Measurements from ENCODE around the gene ITK. TPM values are rescaled to one million over a fixed set of nuclear protein-coding genes. Genes with fewer than 3 reads are reported as not detected.

ITK gene
- total and polyA plus RNA-seq, 2 donors from 2014 or later, result 0.11 to 14.0 TPM

GRCh38 chr5:157221959-157222358 lies 41.3 kb downstream of the ITK start:
- no peak for FAIRE-seq
- Histone ChIP-seq H3K4me1 (ENCODE audit: control insufficient read depth in 2 of 3, insufficient read depth in 2 of 3, low read depth in 1 of 3, low read length in 3 of 3) (no peaks in the 10 kb centered on the region), H3K9me3 (ENCODE audit: control insufficient read depth in 2 of 3, insufficient read depth in 1 of 3, low read length in 3 of 3) (no peaks in the 10 kb centered on the region)

GRCh38 chr5:157222506-157223230 lies 42.0 kb downstream of the ITK start:
- DNase-seq, result no peak
- Histone ChIP-seq H3K27me3 (ENCODE audit: control insufficient read depth, insufficient read depth, low read length) (no peaks in the 10 kb centered on the region), H3K4me3 (ENCODE audit: low read length in 3 of 3) (no peak overlapping the region), H3K27ac (ENCODE audit: low read depth in 2 of 2, low read length in 2 of 2) (no peak overlapping the region), H3K36me3 (ENCODE audit: control insufficient read depth in 2 of 3, insufficient read depth in 3 of 3, low read length in 3 of 3) (no peaks in the 10 kb centered on the region), H3K9me3 (ENCODE audit: control insufficient read depth in 2 of 3, insufficient read depth in 1 of 3, low read length in 3 of 3) (no peaks in the 10 kb centered on the region), H3K9ac (ENCODE audit: low read length in 3 of 3) (no peak overlapping the region), H3K4me1 (ENCODE audit: control insufficient read depth in 2 of 3, insufficient read depth in 2 of 3, low read depth in 1 of 3, low read length in 3 of 3) (no peaks in the 10 kb centered on the region)
- intact Hi-C loops (cut with DNase I), result no loop called here
- no peak for FAIRE-seq
- no peak for TF ChIP-seq CTCF (IDR thresholded peaks at IDR 0.05; ENCODE audit: borderline replicate concordance, extremely low read depth, insufficient read depth)

More at GRCh38 chr5:157221959-157222358, 41.3 kb downstream of the ITK start:
- Histone ChIP-seq H3K36me3 (ENCODE audit: control insufficient read depth in 2 of 3, insufficient read depth in 3 of 3, low read length in 3 of 3) (no peaks in the 10 kb centered on the region), H3K4me3 (ENCODE audit: low read length in 3 of 3) (no peak overlapping the region), H3K27ac (ENCODE audit: low read depth in 2 of 2, low read length in 2 of 2) (no peak overlapping the region), H3K27me3 (ENCODE audit: control insufficient read depth, insufficient read depth, low read length) (no peaks in the 10 kb centered on the region), H3K9ac (ENCODE audit: low read length in 3 of 3) (no peak overlapping the region)
- no peak for TF ChIP-seq CTCF (IDR thresholded peaks at IDR 0.05; ENCODE audit: borderline replicate concordance, extremely low read depth, insufficient read depth)
- DNase-seq, result no peak
- intact Hi-C loops (cut with DNase I), result no loop called here

GRCh38 chr5:157225469-157226422 lies 45.1 kb downstream of the ITK start:
- intact Hi-C loops (cut with DNase I), result no loop called here

More at GRCh38 chr5:157225469-157226422, 45.1 kb downstream of the ITK start:
- no peak overlapping the region for H3K27ac ChIP-seq (ENCODE audit: low read depth in 2 of 2, low read length in 2 of 2)
- no peaks in the 10 kb centered on the region for H3K4me1 ChIP-seq (ENCODE audit: control insufficient read depth in 2 of 3, insufficient read depth in 2 of 3, low read depth in 1 of 3, low read length in 3 of 3)
- no peaks in the 10 kb centered on the region for H3K27me3 ChIP-seq (ENCODE audit: control insufficient read depth, insufficient read depth, low read length)
- H3K9me3 ChIP-seq (ENCODE audit: control insufficient read depth in 2 of 3, insufficient read depth in 1 of 3, low read length in 3 of 3), result no peaks in the 10 kb centered on the region
- H3K36me3 ChIP-seq (ENCODE audit: control insufficient read depth in 2 of 3, insufficient read depth in 3 of 3, low read length in 3 of 3), result no peaks in the 10 kb centered on the region
- no peak for TF ChIP-seq CTCF (IDR thresholded peaks at IDR 0.05; ENCODE audit: borderline replicate concordance, extremely low read depth, insufficient read depth)
- no peak for DNase-seq
- no peak for FAIRE-seq
- no peak overlapping the region for H3K9ac ChIP-seq (ENCODE audit: low read length in 3 of 3)
- no peak overlapping the region for H3K4me3 ChIP-seq (ENCODE audit: low read length in 3 of 3)
